Neural crest cell (in vitro differentiated cells): ENCODE measurements around the gene CYP2A6. TPM values are rescaled to one million over a fixed set of nuclear protein-coding genes. Genes with fewer than 3 reads are reported as not detected.
"Not testable (repeated sequence)": the region's sequence is repeated elsewhere in the genome, so short reads cannot be mapped to it uniquely, and the experiment has no call there.

Experiments used
- DNase-seq: peaks from one replicate; pipeline ENCODE4 v3.0.0; 2021; ENCODE audit warnings: low read depth, mixed read lengths, low spot score
- H3K27ac Mint-ChIP-seq: one replicate; pipeline ENCODE4 v1.8.0; 2021; ENCODE audit warnings: mild to moderate bottlenecking, mixed read lengths; ENCODE audit not compliant: unreplicated experiment
- H3K27me3 Mint-ChIP-seq: 2 replicates; pipeline ENCODE4 v1.8.0; 2021; ENCODE audit warnings: low read depth, mild to moderate bottlenecking, mixed read lengths
- H3K36me3 Mint-ChIP-seq: 2 replicates; pipeline ENCODE4 v1.8.0; 2021; ENCODE audit warnings: low read depth, mild to moderate bottlenecking, mixed read lengths
- H3K4me1 Mint-ChIP-seq: 2 replicates; pipeline ENCODE4 v1.8.0; 2021; ENCODE audit warnings: mixed read lengths
- H3K4me3 Mint-ChIP-seq: one replicate; pipeline ENCODE4 v1.8.0; 2021; ENCODE audit warnings: mild to moderate bottlenecking, mixed read lengths
- H3K9me3 Mint-ChIP-seq: 2 replicates; pipeline ENCODE4 v1.8.0; 2021; ENCODE audit warnings: mixed read lengths
- long read RNA-seq: library from polyadenylated mRNA; unstranded; transcript quantifications from one replicate; pipeline ENCODE4 v2.0.0, GENCODE V29; 2020
- total RNA-seq: library from RNA; stranded (reverse); gene quantifications from 2 replicates; pipeline ENCODE4 v1.2.1, GENCODE V29; 2021
- TF ChIP-seq, protein P1 (sequence below): fragments of 200-600 bp; sonication (generic); conservative IDR thresholded peaks from 2 replicates; pipeline ENCODE4 v1.5.0; 2021; ENCODE audit warnings: antibody characterized with exemption, mild to moderate bottlenecking

CYP2A6 gene, protein sequence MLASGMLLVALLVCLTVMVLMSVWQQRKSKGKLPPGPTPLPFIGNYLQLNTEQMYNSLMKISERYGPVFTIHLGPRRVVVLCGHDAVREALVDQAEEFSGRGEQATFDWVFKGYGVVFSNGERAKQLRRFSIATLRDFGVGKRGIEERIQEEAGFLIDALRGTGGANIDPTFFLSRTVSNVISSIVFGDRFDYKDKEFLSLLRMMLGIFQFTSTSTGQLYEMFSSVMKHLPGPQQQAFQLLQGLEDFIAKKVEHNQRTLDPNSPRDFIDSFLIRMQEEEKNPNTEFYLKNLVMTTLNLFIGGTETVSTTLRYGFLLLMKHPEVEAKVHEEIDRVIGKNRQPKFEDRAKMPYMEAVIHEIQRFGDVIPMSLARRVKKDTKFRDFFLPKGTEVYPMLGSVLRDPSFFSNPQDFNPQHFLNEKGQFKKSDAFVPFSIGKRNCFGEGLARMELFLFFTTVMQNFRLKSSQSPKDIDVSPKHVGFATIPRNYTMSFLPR
- total RNA-seq, result not detected in 2 replicates
- long read RNA-seq, result 0 reads

DNA sequence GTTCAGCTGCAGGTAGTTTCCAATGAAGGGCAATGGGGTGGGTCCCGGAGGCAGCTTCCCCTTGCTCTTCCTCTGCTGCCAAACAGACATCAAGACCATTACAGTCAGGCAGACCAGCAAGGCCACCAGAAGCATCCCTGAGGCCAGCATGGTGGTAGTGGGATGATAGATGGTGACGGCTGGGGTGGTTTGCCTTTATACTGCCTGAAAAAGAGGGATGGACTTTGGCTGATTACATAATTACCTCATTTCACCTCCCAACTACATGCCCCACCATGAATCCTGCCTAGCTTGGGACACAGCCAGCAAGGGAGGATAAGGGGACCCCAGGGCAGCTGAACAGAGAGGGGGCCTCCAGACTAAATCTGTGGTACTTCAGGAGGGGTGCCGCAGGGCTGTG is at the start of gene CYP2A6:
CYP2A6 (minus strand) TSS at position 171 of the 400 bp plus-strand sequence; CDS start at position 150, 21 bp downstream.
- H3K4me1 Mint-ChIP-seq, DNase-seq, H3K27ac Mint-ChIP-seq, H3K4me3 Mint-ChIP-seq, H3K36me3 Mint-ChIP-seq, H3K9me3 Mint-ChIP-seq: not testable (repeated sequence)
- H3K27me3 Mint-ChIP-seq, result peaks cover 66% of the 10 kb centered on the region

DNA sequence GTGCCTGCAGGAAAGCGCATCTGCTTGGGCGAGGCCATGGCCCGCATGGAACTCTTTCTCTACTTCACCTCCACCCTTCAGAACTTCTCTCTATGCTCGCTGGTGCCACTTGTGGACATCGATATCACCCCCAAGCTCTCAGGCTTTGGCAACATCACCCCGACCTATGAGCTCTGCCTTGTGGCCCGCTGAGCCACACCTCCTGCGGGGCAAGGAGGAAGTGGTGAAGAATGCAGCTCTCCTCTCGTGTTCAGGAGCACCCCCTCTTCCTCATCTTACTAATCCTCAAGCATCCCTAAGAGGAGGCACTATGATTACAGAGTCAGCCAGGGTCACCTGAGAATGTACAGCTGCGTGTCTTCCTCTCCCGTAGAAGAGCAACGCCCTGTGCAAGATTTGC is 49.7 kb upstream of the CYP2A6 start:
- not testable (repeated sequence) for H3K27ac Mint-ChIP-seq, H3K4me3 Mint-ChIP-seq, H3K36me3 Mint-ChIP-seq, H3K4me1 Mint-ChIP-seq, H3K9me3 Mint-ChIP-seq, DNase-seq
- H3K27me3 Mint-ChIP-seq, result peaks cover 25% of the 10 kb centered on the region

DNA sequence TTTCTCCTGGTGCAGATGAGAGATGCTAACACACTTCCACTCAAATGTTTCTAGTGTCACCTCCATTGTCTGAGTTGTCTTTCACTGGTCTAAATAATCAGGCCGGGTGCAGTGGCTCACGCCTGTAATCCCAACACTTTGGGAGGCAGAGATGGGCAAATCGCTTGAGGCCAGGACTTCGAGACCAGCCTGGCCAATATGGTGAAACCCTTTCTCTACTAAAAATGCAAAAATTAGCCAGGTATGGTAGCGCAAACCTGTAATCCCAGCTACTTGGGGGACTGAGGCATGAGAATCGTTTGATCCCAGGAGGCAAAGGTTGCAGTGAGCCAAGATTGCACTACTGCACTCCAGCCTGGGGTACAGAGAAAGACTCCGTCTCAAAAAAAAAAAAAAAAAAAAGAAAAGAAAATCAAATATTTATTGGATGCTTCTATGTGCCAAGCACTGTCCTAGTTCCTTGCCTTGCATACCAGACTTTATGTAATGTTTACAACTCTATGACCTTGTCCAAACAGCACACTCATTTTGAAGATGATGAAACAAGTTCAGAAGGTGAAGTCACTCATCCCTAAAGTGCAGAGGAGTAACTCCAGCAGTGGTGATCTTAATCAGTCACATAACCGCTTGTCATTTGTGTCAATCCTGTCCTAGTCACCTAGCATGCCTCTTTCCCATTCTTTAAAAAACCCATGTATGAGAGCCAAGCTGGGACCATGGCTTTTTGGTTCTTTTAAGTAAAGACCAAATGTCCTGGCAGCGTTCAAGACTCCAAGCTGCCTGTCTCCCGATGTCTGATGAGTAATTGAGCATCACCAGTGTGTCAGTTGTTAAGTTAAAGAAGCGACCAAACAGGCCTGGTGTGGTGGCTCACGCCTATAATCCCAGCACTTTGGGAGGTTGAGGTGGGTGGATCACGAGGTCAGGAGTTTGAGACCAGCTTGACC is 46.9 kb upstream of the CYP2A6 start:
- H3K9me3 Mint-ChIP-seq, H3K36me3 Mint-ChIP-seq, H3K27ac Mint-ChIP-seq, H3K4me3 Mint-ChIP-seq, DNase-seq, H3K4me1 Mint-ChIP-seq: not testable (repeated sequence)
- H3K27me3 Mint-ChIP-seq, result peaks cover 39% of the 10 kb centered on the region

DNA sequence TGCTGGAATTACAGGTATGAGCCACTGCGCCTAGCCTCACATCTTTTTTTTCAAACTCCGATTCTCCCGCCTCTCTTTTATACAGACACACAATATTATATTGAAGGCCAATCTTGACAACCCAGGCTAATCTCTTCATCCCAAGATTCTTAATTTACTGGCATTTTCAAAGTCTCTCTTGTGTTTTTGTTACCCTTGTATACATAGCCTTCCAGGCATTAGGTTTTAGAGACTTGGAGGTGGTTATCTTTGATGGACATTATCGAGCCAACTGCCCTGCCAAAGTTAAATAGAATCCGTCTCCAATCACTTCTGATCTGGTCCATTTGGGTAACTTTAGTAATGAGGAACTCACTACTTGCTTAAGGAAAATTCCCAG is 46.2 kb upstream of the CYP2A6 start:
- TF ChIP-seq, protein P1, sequence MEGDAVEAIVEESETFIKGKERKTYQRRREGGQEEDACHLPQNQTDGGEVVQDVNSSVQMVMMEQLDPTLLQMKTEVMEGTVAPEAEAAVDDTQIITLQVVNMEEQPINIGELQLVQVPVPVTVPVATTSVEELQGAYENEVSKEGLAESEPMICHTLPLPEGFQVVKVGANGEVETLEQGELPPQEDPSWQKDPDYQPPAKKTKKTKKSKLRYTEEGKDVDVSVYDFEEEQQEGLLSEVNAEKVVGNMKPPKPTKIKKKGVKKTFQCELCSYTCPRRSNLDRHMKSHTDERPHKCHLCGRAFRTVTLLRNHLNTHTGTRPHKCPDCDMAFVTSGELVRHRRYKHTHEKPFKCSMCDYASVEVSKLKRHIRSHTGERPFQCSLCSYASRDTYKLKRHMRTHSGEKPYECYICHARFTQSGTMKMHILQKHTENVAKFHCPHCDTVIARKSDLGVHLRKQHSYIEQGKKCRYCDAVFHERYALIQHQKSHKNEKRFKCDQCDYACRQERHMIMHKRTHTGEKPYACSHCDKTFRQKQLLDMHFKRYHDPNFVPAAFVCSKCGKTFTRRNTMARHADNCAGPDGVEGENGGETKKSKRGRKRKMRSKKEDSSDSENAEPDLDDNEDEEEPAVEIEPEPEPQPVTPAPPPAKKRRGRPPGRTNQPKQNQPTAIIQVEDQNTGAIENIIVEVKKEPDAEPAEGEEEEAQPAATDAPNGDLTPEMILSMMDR, result no peak
- no peak for DNase-seq
- Mint-ChIP-seq H3K9me3 (no peaks in the 10 kb centered on the region), H3K27ac (no peak overlapping the region), H3K4me1 (peaks cover 9% of the 10 kb centered on the region), H3K4me3 (no peak overlapping the region), H3K36me3 (no peaks in the 10 kb centered on the region), H3K27me3 (peaks cover 42% of the 10 kb centered on the region)

DNA sequence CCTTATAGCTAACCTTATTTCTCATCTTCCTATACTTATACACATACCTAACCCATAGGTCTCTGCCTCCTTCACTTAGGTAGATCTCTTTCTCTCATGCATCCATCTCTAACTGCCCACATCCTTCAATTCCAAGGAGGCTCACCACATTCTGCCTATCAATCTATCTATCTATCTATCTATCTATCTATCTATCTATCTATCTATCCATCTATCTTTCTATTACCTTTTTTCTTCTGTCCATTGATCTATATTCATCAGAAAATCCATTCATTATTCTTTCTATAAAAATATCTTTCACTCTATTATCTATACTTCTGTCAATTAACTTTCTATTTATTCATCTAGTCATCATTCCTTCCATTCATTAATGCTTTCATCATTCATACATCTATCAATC is 42.9 kb upstream of the CYP2A6 start:
- Mint-ChIP-seq H3K36me3 (no peaks in the 10 kb centered on the region), H3K27ac (no peak overlapping the region), H3K9me3 (no peaks in the 10 kb centered on the region), H3K27me3 (peaks cover 62% of the 10 kb centered on the region), H3K4me1 (peaks cover 6% of the 10 kb centered on the region), H3K4me3 (no peak overlapping the region)
- TF ChIP-seq, protein P1, result no peak
- DNase-seq, result no peak

DNA sequence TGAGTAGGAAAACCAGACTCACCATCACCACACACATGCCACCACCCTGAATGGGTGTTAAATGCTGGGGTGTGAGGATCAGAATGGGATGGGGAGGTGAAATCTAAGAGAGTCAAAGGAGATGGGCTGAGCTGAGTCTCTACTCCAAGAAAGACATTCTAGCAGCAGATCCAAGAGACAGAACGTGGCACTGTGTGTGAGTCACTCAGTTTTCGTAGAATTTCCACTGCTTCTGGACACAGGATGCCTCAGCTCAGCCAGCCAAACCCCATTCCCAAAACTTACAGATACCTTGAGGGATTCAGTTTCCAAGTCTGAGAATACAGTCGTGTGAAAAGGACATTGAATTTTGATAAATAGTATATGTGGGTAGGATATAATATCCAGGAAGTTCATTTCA is 39.1 kb upstream of the CYP2A6 start:
- no peaks in the 10 kb centered on the region for H3K9me3 Mint-ChIP-seq

More for the DNA sequence above, 39.1 kb upstream of the CYP2A6 start:
- Mint-ChIP-seq H3K4me1 (peaks cover 5% of the 10 kb centered on the region), H3K4me3 (no peak overlapping the region), H3K36me3 (no peaks in the 10 kb centered on the region), H3K27ac (no peak overlapping the region), H3K27me3 (peaks cover 63% of the 10 kb centered on the region)
- DNase-seq, result no peak
- TF ChIP-seq, protein P1, result no peak
